GM23338 (cell line): ENCODE data around the gene YWHAH. TPM values are rescaled to one million over a fixed set of nuclear protein-coding genes. Genes with fewer than 3 reads are reported as not detected.

ENCODE experiments used
- ATAC-seq: fragments of 200-7000 bp; cut with Tn5 transposase; 3 replicates; pipeline ENCODE4 v1.9.1; 2020
- DNase-seq: peaks from one replicate; pipeline ENCODE4 v3.0.0-alpha.2; 2015; ENCODE audit warnings: low spot score
- H2AFZ ChIP-seq: fragments of 200-600 bp; sonication (generic); 2 replicates; pipeline ENCODE4 v1.8.0; 2016; ENCODE audit warnings: antibody characterized with exemption, mild to moderate bottlenecking, moderate library complexity
- H3F3A ChIP-seq: fragments of 200-600 bp; sonication (generic); replicated peaks from 2 replicates; pipeline ENCODE4 v1.8.0; 2017; ENCODE audit warnings: antibody characterized with exemption, mixed run types, low read depth
- H3K27ac ChIP-seq: fragments of 200-600 bp; sonication (generic); 2 replicates; pipeline ENCODE4 v1.6.1; 2016; ENCODE audit warnings: low read depth
- H3K27me3 ChIP-seq: fragments of 200-600 bp; sonication (generic); 2 replicates; pipeline ENCODE4 v1.8.0; 2016; ENCODE audit warnings: mild to moderate bottlenecking, mixed run types, moderate library complexity; ENCODE audit not compliant: insufficient read depth
- H3K36me3 ChIP-seq: fragments of 200-600 bp; sonication (generic); 2 replicates; pipeline ENCODE4 v1.8.0; 2016; ENCODE audit warnings: mild to moderate bottlenecking; ENCODE audit not compliant: insufficient read depth
- H3K4me1 ChIP-seq: fragments of 200-600 bp; sonication (generic); 2 replicates; pipeline ENCODE4 v1.8.0; 2016; ENCODE audit warnings: mild to moderate bottlenecking, moderate library complexity; ENCODE audit not compliant: insufficient read depth
- H3K4me2 ChIP-seq: fragments of 200-600 bp; sonication (generic); 2 replicates; pipeline ENCODE4 v1.7.1; 2017; ENCODE audit warnings: mixed run types
- H3K4me3 ChIP-seq: fragments of 200-600 bp; sonication (generic); 2 replicates; pipeline ENCODE4 v1.6.1; 2016; ENCODE audit warnings: mixed run types
- H3K79me2 ChIP-seq: fragments of 200-600 bp; sonication (generic); replicated peaks from 2 replicates; pipeline ENCODE4 v1.8.0; 2017; ENCODE audit warnings: mild to moderate bottlenecking; ENCODE audit not compliant: insufficient read depth
- H3K9me2 ChIP-seq: fragments of 200-600 bp; sonication (generic); 2 replicates; pipeline ENCODE4 v1.8.0; 2017; ENCODE audit not compliant: insufficient read depth
- H4K20me1 ChIP-seq: fragments of 200-600 bp; sonication (generic); replicated peaks from 2 replicates; pipeline ENCODE4 v1.8.0; 2017; ENCODE audit warnings: mild to moderate bottlenecking; ENCODE audit not compliant: insufficient read depth
- H3K27ac Mint-ChIP-seq: 2 replicates; pipeline ENCODE4 v1.8.0; 2020; ENCODE audit warnings: inconsistent platforms, mild to moderate bottlenecking, moderate library complexity, mixed read lengths
- H3K27me3 Mint-ChIP-seq: 3 replicates; pipeline ENCODE4 v1.8.0; 2022; ENCODE audit warnings: low read depth, mild to moderate bottlenecking, moderate library complexity, mixed read lengths, inconsistent platforms; ENCODE audit not compliant: insufficient read depth, poor library complexity
- H3K36me3 Mint-ChIP-seq: 3 replicates; pipeline ENCODE4 v1.8.0; 2021; ENCODE audit warnings: low read depth, mild to moderate bottlenecking, inconsistent platforms, moderate library complexity, mixed read lengths
- H3K4me1 Mint-ChIP-seq: 3 replicates; pipeline ENCODE4 v1.8.0; 2020; ENCODE audit warnings: mild to moderate bottlenecking, inconsistent platforms, mixed read lengths
- H3K4me3 Mint-ChIP-seq: 3 replicates; pipeline ENCODE4 v1.8.0; 2021; ENCODE audit warnings: moderate library complexity, mild to moderate bottlenecking, inconsistent platforms, mixed read lengths
- H3K9me3 Mint-ChIP-seq: 3 replicates; pipeline ENCODE4 v1.8.0; 2020; ENCODE audit warnings: moderate library complexity, mild to moderate bottlenecking, inconsistent platforms, mixed read lengths
- CREB1 ChIP-seq: fragments of 250-450 bp; sonication (Bioruptor Pico); IDR thresholded peaks from 2 replicates; pipeline ENCODE4 v1.5.0; 2020; ENCODE audit warnings: low read depth, mild to moderate bottlenecking, moderate library complexity
- EZH2 ChIP-seq: fragments of 200-600 bp; sonication (generic); IDR thresholded peaks from one replicate; pipeline ENCODE4 v1.8.0; 2017; ENCODE audit warnings: antibody characterized with exemption, mild to moderate bottlenecking, low read depth; ENCODE audit not compliant: unreplicated experiment
- EZH2phosphoT487 ChIP-seq: fragments of 200-600 bp; sonication (generic); IDR thresholded peaks from one replicate; pipeline ENCODE4 v1.8.1; 2018; ENCODE audit warnings: antibody characterized with exemption; ENCODE audit not compliant: unreplicated experiment
- JUNB ChIP-seq: IDR thresholded peaks from one replicate; pipeline ENCODE4 v1.6.1; 2016; ENCODE audit warnings: antibody characterized with exemption; ENCODE audit not compliant: unreplicated experiment
- NANOG ChIP-seq: IDR thresholded peaks from 2 replicates; pipeline ENCODE4 v1.6.1; 2016; ENCODE audit warnings: antibody characterized with exemption, borderline replicate concordance
- POLR2AphosphoS5 ChIP-seq: IDR thresholded peaks from 2 replicates; pipeline ENCODE4 v1.6.1; 2016; ENCODE audit warnings: antibody characterized with exemption, low read depth
- STAT1 ChIP-seq: IDR thresholded peaks from one replicate; pipeline ENCODE4 v1.6.1; 2016; ENCODE audit warnings: antibody characterized with exemption; ENCODE audit not compliant: unreplicated experiment
- ZNF114 ChIP-seq: fragments of 250-450 bp; sonication (Bioruptor Pico); IDR thresholded peaks from 2 replicates; pipeline ENCODE4 v1.5.0; 2020; ENCODE audit warnings: mild to moderate bottlenecking, moderate library complexity
- ZNF331 ChIP-seq: fragments of 250-450 bp; sonication (Bioruptor Pico); IDR thresholded peaks from 2 replicates; pipeline ENCODE4 v1.5.0; 2020; ENCODE audit warnings: low read depth, mild to moderate bottlenecking, moderate library complexity
- polyA plus RNA-seq: library from polyadenylated mRNA; unstranded; fragments of >200 nt; fragmentation: Nextera tagmentation; extraction: Ambion mirVana; gene quantifications from 2 replicates; pipeline ENCODE4 v1.2.1, GENCODE V29; 2016
- total RNA-seq: library from RNA; depleted of rRNA; stranded (reverse); fragments of >200 nt; shearing (Covaris generic); gene quantifications from 2 replicates; pipeline ENCODE4 v1.2.3, GENCODE V29; 2014
- TF ChIP-seq, protein P1 (sequence below): fragments of 250-450 bp; sonication (Bioruptor Pico); IDR thresholded peaks from 2 replicates; pipeline ENCODE4 v1.5.0; 2020; ENCODE audit warnings: mild to moderate bottlenecking, moderate library complexity
- TF ChIP-seq, protein P2 (sequence below), 2 experiments: fragments of 200-600 bp in 1 of 2; sonication (generic) in 1 of 2; conservative IDR thresholded peaks; 2 replicates each; pipeline versions ENCODE4 v1.5.1 to v1.6.1; 2016 to 2017; ENCODE audit warnings: antibody characterized with exemption in 2 of 2, low read depth in 2 of 2, mild to moderate bottlenecking in 2 of 2, moderate library complexity in 1 of 2
- TF ChIP-seq, protein P3 (sequence below): IDR thresholded peaks from one replicate; pipeline ENCODE4 v1.6.1; 2018; ENCODE audit warnings: antibody characterized with exemption; ENCODE audit not compliant: unreplicated experiment
- TF ChIP-seq, protein P4 (sequence below): IDR thresholded peaks from 2 replicates; pipeline ENCODE4 v1.6.1; 2016; ENCODE audit warnings: antibody characterized with exemption

YWHAH gene
- total and polyA plus RNA-seq, 2 experiments from 2014 or later, result 277 to 283 TPM

DNA sequence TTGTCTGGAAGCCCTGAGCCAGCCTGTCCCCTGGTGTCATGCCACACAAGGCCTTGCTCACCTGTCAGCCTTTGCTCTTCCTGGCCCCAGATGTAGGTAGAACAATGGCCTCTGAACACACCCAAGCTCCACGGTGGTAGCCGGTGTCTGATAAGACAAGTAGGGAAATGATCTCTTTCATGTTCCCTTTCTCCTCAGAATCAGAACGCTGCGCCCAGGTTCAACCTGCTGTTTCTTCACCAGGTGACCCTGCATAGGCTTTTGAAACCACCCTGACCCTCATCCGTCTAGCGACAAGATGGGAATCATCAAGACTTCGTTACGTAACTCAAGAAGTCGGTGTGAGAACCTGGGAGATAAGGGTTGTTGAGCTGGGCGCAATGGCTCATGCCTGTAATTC is 28.7 kb upstream of the YWHAH start:
- Histone ChIP-seq H3K79me2 (no peaks in the 10 kb centered on the region), H3K4me2 (no peak overlapping the region), H3K36me3 (no peaks in the 10 kb centered on the region), H3K27ac (no peak overlapping the region), H3K4me1 (no peaks in the 10 kb centered on the region), H2AFZ (no peak overlapping the region), H3K27me3 (no peaks in the 10 kb centered on the region), H3K4me3 (no peak overlapping the region), H4K20me1 (no peaks in the 10 kb centered on the region), H3F3A (no peaks in the 10 kb centered on the region), H3K9me2 (no peaks in the 10 kb centered on the region)
- peaks cover 6% of the 10 kb centered on the region for H3K27me3 Mint-ChIP-seq
- ATAC-seq, result no peak
- H3K4me1 Mint-ChIP-seq, result no peaks in the 10 kb centered on the region
- H3K9me3 Mint-ChIP-seq, result no peaks in the 10 kb centered on the region
- no peak overlapping the region for H3K27ac Mint-ChIP-seq
- no peak for DNase-seq
- no peaks in the 10 kb centered on the region for H3K36me3 Mint-ChIP-seq
- H3K4me3 Mint-ChIP-seq, result no peak overlapping the region
- TF ChIP-seq JUNB (no peak), ZNF114 (CRISPR knock-in tag) (no peak), CREB1 (CRISPR knock-in tag) (no peak), EZH2 (no peak), ZNF331 (CRISPR knock-in tag) (no peak), STAT1 (no peak), EZH2phosphoT487 (no peak), POLR2AphosphoS5 (no peak), NANOG (no peak)
- TF ChIP-seq, protein P1, sequence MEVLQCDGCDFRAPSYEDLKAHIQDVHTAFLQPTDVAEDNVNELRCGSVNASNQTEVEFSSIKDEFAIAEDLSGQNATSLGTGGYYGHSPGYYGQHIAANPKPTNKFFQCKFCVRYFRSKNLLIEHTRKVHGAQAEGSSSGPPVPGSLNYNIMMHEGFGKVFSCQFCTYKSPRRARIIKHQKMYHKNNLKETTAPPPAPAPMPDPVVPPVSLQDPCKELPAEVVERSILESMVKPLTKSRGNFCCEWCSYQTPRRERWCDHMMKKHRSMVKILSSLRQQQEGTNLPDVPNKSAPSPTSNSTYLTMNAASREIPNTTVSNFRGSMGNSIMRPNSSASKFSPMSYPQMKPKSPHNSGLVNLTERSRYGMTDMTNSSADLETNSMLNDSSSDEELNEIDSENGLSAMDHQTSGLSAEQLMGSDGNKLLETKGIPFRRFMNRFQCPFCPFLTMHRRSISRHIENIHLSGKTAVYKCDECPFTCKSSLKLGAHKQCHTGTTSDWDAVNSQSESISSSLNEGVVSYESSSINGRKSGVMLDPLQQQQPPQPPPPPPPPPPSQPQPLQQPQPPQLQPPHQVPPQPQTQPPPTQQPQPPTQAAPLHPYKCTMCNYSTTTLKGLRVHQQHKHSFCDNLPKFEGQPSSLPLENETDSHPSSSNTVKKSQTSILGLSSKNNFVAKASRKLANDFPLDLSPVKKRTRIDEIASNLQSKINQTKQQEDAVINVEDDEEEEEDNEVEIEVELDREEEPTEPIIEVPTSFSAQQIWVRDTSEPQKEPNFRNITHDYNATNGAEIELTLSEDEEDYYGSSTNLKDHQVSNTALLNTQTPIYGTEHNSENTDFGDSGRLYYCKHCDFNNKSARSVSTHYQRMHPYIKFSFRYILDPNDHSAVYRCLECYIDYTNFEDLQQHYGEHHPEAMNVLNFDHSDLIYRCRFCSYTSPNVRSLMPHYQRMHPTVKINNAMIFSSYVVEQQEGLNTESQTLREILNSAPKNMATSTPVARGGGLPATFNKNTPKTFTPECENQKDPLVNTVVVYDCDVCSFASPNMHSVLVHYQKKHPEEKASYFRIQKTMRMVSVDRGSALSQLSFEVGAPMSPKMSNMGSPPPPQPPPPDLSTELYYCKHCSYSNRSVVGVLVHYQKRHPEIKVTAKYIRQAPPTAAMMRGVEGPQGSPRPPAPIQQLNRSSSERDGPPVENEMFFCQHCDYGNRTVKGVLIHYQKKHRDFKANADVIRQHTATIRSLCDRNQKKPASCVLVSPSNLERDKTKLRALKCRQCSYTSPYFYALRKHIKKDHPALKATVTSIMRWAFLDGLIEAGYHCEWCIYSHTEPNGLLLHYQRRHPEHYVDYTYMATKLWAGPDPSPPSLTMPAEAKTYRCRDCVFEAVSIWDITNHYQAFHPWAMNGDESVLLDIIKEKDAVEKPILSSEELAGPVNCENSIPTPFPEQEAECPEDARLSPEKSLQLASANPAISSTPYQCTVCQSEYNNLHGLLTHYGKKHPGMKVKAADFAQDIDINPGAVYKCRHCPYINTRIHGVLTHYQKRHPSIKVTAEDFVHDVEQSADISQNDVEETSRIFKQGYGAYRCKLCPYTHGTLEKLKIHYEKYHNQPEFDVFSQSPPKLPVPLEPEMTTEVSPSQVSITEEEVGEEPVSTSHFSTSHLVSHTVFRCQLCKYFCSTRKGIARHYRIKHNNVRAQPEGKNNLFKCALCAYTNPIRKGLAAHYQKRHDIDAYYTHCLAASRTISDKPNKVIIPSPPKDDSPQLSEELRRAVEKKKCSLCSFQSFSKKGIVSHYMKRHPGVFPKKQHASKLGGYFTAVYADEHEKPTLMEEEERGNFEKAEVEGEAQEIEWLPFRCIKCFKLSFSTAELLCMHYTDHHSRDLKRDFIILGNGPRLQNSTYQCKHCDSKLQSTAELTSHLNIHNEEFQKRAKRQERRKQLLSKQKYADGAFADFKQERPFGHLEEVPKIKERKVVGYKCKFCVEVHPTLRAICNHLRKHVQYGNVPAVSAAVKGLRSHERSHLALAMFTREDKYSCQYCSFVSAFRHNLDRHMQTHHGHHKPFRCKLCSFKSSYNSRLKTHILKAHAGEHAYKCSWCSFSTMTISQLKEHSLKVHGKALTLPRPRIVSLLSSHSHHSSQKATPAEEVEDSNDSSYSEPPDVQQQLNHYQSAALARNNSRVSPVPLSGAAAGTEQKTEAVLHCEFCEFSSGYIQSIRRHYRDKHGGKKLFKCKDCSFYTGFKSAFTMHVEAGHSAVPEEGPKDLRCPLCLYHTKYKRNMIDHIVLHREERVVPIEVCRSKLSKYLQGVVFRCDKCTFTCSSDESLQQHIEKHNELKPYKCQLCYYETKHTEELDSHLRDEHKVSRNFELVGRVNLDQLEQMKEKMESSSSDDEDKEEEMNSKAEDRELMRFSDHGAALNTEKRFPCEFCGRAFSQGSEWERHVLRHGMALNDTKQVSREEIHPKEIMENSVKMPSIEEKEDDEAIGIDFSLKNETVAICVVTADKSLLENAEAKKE, result no peak
- TF ChIP-seq, protein P2, sequence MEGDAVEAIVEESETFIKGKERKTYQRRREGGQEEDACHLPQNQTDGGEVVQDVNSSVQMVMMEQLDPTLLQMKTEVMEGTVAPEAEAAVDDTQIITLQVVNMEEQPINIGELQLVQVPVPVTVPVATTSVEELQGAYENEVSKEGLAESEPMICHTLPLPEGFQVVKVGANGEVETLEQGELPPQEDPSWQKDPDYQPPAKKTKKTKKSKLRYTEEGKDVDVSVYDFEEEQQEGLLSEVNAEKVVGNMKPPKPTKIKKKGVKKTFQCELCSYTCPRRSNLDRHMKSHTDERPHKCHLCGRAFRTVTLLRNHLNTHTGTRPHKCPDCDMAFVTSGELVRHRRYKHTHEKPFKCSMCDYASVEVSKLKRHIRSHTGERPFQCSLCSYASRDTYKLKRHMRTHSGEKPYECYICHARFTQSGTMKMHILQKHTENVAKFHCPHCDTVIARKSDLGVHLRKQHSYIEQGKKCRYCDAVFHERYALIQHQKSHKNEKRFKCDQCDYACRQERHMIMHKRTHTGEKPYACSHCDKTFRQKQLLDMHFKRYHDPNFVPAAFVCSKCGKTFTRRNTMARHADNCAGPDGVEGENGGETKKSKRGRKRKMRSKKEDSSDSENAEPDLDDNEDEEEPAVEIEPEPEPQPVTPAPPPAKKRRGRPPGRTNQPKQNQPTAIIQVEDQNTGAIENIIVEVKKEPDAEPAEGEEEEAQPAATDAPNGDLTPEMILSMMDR (conservative IDR thresholded peaks at IDR 0.05; ENCODE audit: low read depth in 2 of 2), result no peak
- TF ChIP-seq, protein P3, sequence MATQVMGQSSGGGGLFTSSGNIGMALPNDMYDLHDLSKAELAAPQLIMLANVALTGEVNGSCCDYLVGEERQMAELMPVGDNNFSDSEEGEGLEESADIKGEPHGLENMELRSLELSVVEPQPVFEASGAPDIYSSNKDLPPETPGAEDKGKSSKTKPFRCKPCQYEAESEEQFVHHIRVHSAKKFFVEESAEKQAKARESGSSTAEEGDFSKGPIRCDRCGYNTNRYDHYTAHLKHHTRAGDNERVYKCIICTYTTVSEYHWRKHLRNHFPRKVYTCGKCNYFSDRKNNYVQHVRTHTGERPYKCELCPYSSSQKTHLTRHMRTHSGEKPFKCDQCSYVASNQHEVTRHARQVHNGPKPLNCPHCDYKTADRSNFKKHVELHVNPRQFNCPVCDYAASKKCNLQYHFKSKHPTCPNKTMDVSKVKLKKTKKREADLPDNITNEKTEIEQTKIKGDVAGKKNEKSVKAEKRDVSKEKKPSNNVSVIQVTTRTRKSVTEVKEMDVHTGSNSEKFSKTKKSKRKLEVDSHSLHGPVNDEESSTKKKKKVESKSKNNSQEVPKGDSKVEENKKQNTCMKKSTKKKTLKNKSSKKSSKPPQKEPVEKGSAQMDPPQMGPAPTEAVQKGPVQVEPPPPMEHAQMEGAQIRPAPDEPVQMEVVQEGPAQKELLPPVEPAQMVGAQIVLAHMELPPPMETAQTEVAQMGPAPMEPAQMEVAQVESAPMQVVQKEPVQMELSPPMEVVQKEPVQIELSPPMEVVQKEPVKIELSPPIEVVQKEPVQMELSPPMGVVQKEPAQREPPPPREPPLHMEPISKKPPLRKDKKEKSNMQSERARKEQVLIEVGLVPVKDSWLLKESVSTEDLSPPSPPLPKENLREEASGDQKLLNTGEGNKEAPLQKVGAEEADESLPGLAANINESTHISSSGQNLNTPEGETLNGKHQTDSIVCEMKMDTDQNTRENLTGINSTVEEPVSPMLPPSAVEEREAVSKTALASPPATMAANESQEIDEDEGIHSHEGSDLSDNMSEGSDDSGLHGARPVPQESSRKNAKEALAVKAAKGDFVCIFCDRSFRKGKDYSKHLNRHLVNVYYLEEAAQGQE, result no peak
- TF ChIP-seq, protein P4, sequence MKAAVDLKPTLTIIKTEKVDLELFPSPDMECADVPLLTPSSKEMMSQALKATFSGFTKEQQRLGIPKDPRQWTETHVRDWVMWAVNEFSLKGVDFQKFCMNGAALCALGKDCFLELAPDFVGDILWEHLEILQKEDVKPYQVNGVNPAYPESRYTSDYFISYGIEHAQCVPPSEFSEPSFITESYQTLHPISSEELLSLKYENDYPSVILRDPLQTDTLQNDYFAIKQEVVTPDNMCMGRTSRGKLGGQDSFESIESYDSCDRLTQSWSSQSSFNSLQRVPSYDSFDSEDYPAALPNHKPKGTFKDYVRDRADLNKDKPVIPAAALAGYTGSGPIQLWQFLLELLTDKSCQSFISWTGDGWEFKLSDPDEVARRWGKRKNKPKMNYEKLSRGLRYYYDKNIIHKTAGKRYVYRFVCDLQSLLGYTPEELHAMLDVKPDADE, result no peak
